HFFc6 (cell line): ENCODE data around the gene PBX1. TPM values are rescaled to one million over a fixed set of nuclear protein-coding genes. Genes with fewer than 3 reads are reported as not detected.
A peak's percentile ranks its signal among the peaks of the same experiment; 100 is the strongest.

ENCODE experiments used
- DNase-seq: peaks from one replicate; pipeline ENCODE4 v3.0.0-alpha.2; 2018
- H3K27ac Mint-ChIP-seq: 2 replicates; pipeline ENCODE4 v1.8.0; 2020; ENCODE audit warnings: mild to moderate bottlenecking, mixed read lengths
- H3K27me3 Mint-ChIP-seq: 2 replicates; pipeline ENCODE4 v1.8.0; 2021; ENCODE audit warnings: mild to moderate bottlenecking, moderate library complexity, mixed read lengths; ENCODE audit not compliant: insufficient read depth
- H3K36me3 Mint-ChIP-seq: 2 replicates; pipeline ENCODE4 v1.8.0; 2021; ENCODE audit warnings: low read depth, mixed read lengths
- H3K4me1 Mint-ChIP-seq: 2 replicates; pipeline ENCODE4 v1.8.0; 2020; ENCODE audit warnings: low read depth, mixed read lengths
- H3K4me3 Mint-ChIP-seq: 2 replicates; pipeline ENCODE4 v1.8.0; 2020; ENCODE audit warnings: mild to moderate bottlenecking, moderate library complexity, mixed read lengths
- H3K9me3 Mint-ChIP-seq: 2 replicates; pipeline ENCODE4 v1.8.0; 2020; ENCODE audit warnings: mild to moderate bottlenecking, mixed read lengths
- CTCF ChIP-seq: fragments of 200-600 bp; sonication (generic); IDR thresholded peaks from 2 replicates; pipeline ENCODE4 v1.5.0; 2021; ENCODE audit warnings: antibody characterized with exemption, mild to moderate bottlenecking
- total RNA-seq, 6 experiments: library from RNA; stranded (reverse); fragmentation: NEBNext Ultra II Directional; extraction: Animal tissue kit (Norgen Biotek cat#: 25700); gene quantifications; 2 replicates in 1 of 6; 3 replicates in 5 of 6; pipeline ENCODE4 v1.2.3, GENCODE V29; 2021

The PBX1 gene
- total RNA-seq, 6 experiments from 2014 or later, result 35.4 to 42.3 (median 39.1) TPM

- peak overlapping the region; percentile 99 for H3K27ac Mint-ChIP-seq
These were observed 148.9 kb downstream of the PBX1 start for GRCh38 chr1:164707868-164708331.

GRCh38 chr1:164708596-164708995 lies 149.6 kb downstream of the PBX1 start:
- Mint-ChIP-seq H3K4me1 (peaks cover 62% of the 10 kb centered on the region), H3K27ac (peak overlapping the region; percentile 99), H3K9me3 (no peaks in the 10 kb centered on the region), H3K4me3 (0 out of 2 replicates have a peak overlapping the region, but pooled peaks have one; percentile 17), H3K36me3 (0 out of 2 replicates have a peak, but pooled peaks cover 3% of the 10 kb centered on the region), H3K27me3 (peaks cover 5% of the 10 kb centered on the region)
- DNase-seq, result no peak
- TF ChIP-seq CTCF, result no peak

More at GRCh38 chr1:164707868-164708331, 148.9 kb downstream of the PBX1 start:
- Mint-ChIP-seq H3K9me3 (no peaks in the 10 kb centered on the region), H3K4me1 (peaks cover 66% of the 10 kb centered on the region), H3K36me3 (0 out of 2 replicates have a peak, but pooled peaks cover 3% of the 10 kb centered on the region), H3K4me3 (peak overlapping the region; percentile 85), H3K27me3 (peaks cover 5% of the 10 kb centered on the region)
- DNase-seq, result peak; percentile 93
- no peak for TF ChIP-seq CTCF

GRCh38 chr1:164709126-164709525 lies 150.1 kb downstream of the PBX1 start:
- no peak for DNase-seq
- Mint-ChIP-seq H3K4me3 (peak overlapping the region; percentile 33), H3K27ac (peak overlapping the region; percentile 99), H3K36me3 (0 out of 2 replicates have a peak, but pooled peaks cover 3% of the 10 kb centered on the region), H3K27me3 (peaks cover 5% of the 10 kb centered on the region), H3K9me3 (no peaks in the 10 kb centered on the region), H3K4me1 (peaks cover 60% of the 10 kb centered on the region)
- no peak for TF ChIP-seq CTCF

- TF ChIP-seq CTCF, result no peak
- peak overlapping the region; percentile 33 for H3K4me3 Mint-ChIP-seq
- peaks cover 60% of the 10 kb centered on the region for H3K4me1 Mint-ChIP-seq
- H3K27me3 Mint-ChIP-seq, result peaks cover 5% of the 10 kb centered on the region
- DNase-seq, result peak; percentile 28
- H3K27ac Mint-ChIP-seq, result peak overlapping the region; percentile 99
- H3K36me3 Mint-ChIP-seq, result 0 out of 2 replicates have a peak, but pooled peaks cover 3% of the 10 kb centered on the region
- no peaks in the 10 kb centered on the region for H3K9me3 Mint-ChIP-seq
These were observed 150.7 kb downstream of the PBX1 start for GRCh38 chr1:164709541-164710278.

GRCh38 chr1:164712131-164713036 lies 153.4 kb downstream of the PBX1 start:
- Mint-ChIP-seq H3K4me3 (no peak overlapping the region), H3K27me3 (0 out of 2 replicates have a peak, but pooled peaks cover 2% of the 10 kb centered on the region), H3K36me3 (0 out of 2 replicates have a peak, but pooled peaks cover 3% of the 10 kb centered on the region), H3K9me3 (no peaks in the 10 kb centered on the region), H3K4me1 (peaks cover 64% of the 10 kb centered on the region), H3K27ac (no peak overlapping the region)
- no peak for DNase-seq
- TF ChIP-seq CTCF, result no peak
